Measurements from ENCODE around the gene SIVA1.

GRCh38 chr14:104705340-104706047, 47.5 kb upstream of the SIVA1 start:
- TF ChIP-seq EZH2 (IDR thresholded peaks at IDR 0.05; ENCODE audit: low read depth): no peak
- TF ChIP-seq, protein P1, sequence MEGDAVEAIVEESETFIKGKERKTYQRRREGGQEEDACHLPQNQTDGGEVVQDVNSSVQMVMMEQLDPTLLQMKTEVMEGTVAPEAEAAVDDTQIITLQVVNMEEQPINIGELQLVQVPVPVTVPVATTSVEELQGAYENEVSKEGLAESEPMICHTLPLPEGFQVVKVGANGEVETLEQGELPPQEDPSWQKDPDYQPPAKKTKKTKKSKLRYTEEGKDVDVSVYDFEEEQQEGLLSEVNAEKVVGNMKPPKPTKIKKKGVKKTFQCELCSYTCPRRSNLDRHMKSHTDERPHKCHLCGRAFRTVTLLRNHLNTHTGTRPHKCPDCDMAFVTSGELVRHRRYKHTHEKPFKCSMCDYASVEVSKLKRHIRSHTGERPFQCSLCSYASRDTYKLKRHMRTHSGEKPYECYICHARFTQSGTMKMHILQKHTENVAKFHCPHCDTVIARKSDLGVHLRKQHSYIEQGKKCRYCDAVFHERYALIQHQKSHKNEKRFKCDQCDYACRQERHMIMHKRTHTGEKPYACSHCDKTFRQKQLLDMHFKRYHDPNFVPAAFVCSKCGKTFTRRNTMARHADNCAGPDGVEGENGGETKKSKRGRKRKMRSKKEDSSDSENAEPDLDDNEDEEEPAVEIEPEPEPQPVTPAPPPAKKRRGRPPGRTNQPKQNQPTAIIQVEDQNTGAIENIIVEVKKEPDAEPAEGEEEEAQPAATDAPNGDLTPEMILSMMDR (conservative IDR thresholded peaks at IDR 0.05): no peak
